GM23338 (cell line): ENCODE measurements around the gene TBC1D8B. TPM values are rescaled to one million over a fixed set of nuclear protein-coding genes. Genes with fewer than 3 reads are reported as not detected.
"Not testable (repeated sequence)": the region's sequence is repeated elsewhere in the genome, so short reads cannot be mapped to it uniquely, and the experiment has no call there.

Source experiments
- ATAC-seq: fragments of 200-7000 bp; cut with Tn5 transposase; 3 replicates; pipeline ENCODE4 v1.9.1; 2020
- DNase-seq: peaks from one replicate; pipeline ENCODE4 v3.0.0-alpha.2; 2015; ENCODE audit warnings: low spot score
- H2AFZ ChIP-seq: fragments of 200-600 bp; sonication (generic); 2 replicates; pipeline ENCODE4 v1.8.0; 2016; ENCODE audit warnings: antibody characterized with exemption, mild to moderate bottlenecking, moderate library complexity
- H3F3A ChIP-seq: fragments of 200-600 bp; sonication (generic); replicated peaks from 2 replicates; pipeline ENCODE4 v1.8.0; 2017; ENCODE audit warnings: antibody characterized with exemption, mixed run types, low read depth
- H3K27ac ChIP-seq: fragments of 200-600 bp; sonication (generic); 2 replicates; pipeline ENCODE4 v1.6.1; 2016; ENCODE audit warnings: low read depth
- H3K27me3 ChIP-seq: fragments of 200-600 bp; sonication (generic); 2 replicates; pipeline ENCODE4 v1.8.0; 2016; ENCODE audit warnings: mild to moderate bottlenecking, mixed run types, moderate library complexity; ENCODE audit not compliant: insufficient read depth
- H3K36me3 ChIP-seq: fragments of 200-600 bp; sonication (generic); 2 replicates; pipeline ENCODE4 v1.8.0; 2016; ENCODE audit warnings: mild to moderate bottlenecking; ENCODE audit not compliant: insufficient read depth
- H3K4me1 ChIP-seq: fragments of 200-600 bp; sonication (generic); 2 replicates; pipeline ENCODE4 v1.8.0; 2016; ENCODE audit warnings: mild to moderate bottlenecking, moderate library complexity; ENCODE audit not compliant: insufficient read depth
- H3K4me2 ChIP-seq: fragments of 200-600 bp; sonication (generic); 2 replicates; pipeline ENCODE4 v1.7.1; 2017; ENCODE audit warnings: mixed run types
- H3K4me3 ChIP-seq: fragments of 200-600 bp; sonication (generic); 2 replicates; pipeline ENCODE4 v1.6.1; 2016; ENCODE audit warnings: mixed run types
- H3K79me2 ChIP-seq: fragments of 200-600 bp; sonication (generic); replicated peaks from 2 replicates; pipeline ENCODE4 v1.8.0; 2017; ENCODE audit warnings: mild to moderate bottlenecking; ENCODE audit not compliant: insufficient read depth
- H3K9me2 ChIP-seq: fragments of 200-600 bp; sonication (generic); 2 replicates; pipeline ENCODE4 v1.8.0; 2017; ENCODE audit not compliant: insufficient read depth
- H4K20me1 ChIP-seq: fragments of 200-600 bp; sonication (generic); replicated peaks from 2 replicates; pipeline ENCODE4 v1.8.0; 2017; ENCODE audit warnings: mild to moderate bottlenecking; ENCODE audit not compliant: insufficient read depth
- H3K27ac Mint-ChIP-seq: 2 replicates; pipeline ENCODE4 v1.8.0; 2020; ENCODE audit warnings: inconsistent platforms, mild to moderate bottlenecking, moderate library complexity, mixed read lengths
- H3K27me3 Mint-ChIP-seq: 3 replicates; pipeline ENCODE4 v1.8.0; 2022; ENCODE audit warnings: low read depth, mild to moderate bottlenecking, moderate library complexity, mixed read lengths, inconsistent platforms; ENCODE audit not compliant: insufficient read depth, poor library complexity
- H3K36me3 Mint-ChIP-seq: 3 replicates; pipeline ENCODE4 v1.8.0; 2021; ENCODE audit warnings: low read depth, mild to moderate bottlenecking, inconsistent platforms, moderate library complexity, mixed read lengths
- H3K4me1 Mint-ChIP-seq: 3 replicates; pipeline ENCODE4 v1.8.0; 2020; ENCODE audit warnings: mild to moderate bottlenecking, inconsistent platforms, mixed read lengths
- H3K4me3 Mint-ChIP-seq: 3 replicates; pipeline ENCODE4 v1.8.0; 2021; ENCODE audit warnings: moderate library complexity, mild to moderate bottlenecking, inconsistent platforms, mixed read lengths
- H3K9me3 Mint-ChIP-seq: 3 replicates; pipeline ENCODE4 v1.8.0; 2020; ENCODE audit warnings: moderate library complexity, mild to moderate bottlenecking, inconsistent platforms, mixed read lengths
- JUNB ChIP-seq: IDR thresholded peaks from one replicate; pipeline ENCODE4 v1.6.1; 2016; ENCODE audit warnings: antibody characterized with exemption; ENCODE audit not compliant: unreplicated experiment
- ZNF462 ChIP-seq: fragments of 250-450 bp; sonication (Bioruptor Pico); IDR thresholded peaks from 2 replicates; pipeline ENCODE4 v1.5.0; 2020; ENCODE audit warnings: mild to moderate bottlenecking, moderate library complexity
- polyA plus RNA-seq: library from polyadenylated mRNA; unstranded; fragments of >200 nt; fragmentation: Nextera tagmentation; extraction: Ambion mirVana; gene quantifications from 2 replicates; pipeline ENCODE4 v1.2.1, GENCODE V29; 2016
- total RNA-seq: library from RNA; depleted of rRNA; stranded (reverse); fragments of >200 nt; shearing (Covaris generic); gene quantifications from 2 replicates; pipeline ENCODE4 v1.2.3, GENCODE V29; 2014

TBC1D8B gene
- total and polyA plus RNA-seq, 2 experiments from 2014 or later = 5.5 to 7.6 TPM

GRCh38 chrX:106811131-106811910 lies 8.8 kb downstream of the TBC1D8B start (continued):
- TF ChIP-seq ZNF462 (CRISPR knock-in tag) (no peak), JUNB (no peak)

- not testable (repeated sequence) for H3K4me3 ChIP-seq, H3K4me1 ChIP-seq, H2AFZ ChIP-seq, H3K4me3 Mint-ChIP-seq, H3K9me2 ChIP-seq, H3K27me3 Mint-ChIP-seq, H4K20me1 ChIP-seq, H3F3A ChIP-seq, H3K27ac Mint-ChIP-seq, H3K4me1 Mint-ChIP-seq, H3K27me3 ChIP-seq, H3K36me3 Mint-ChIP-seq, H3K4me2 ChIP-seq, H3K9me3 Mint-ChIP-seq, DNase-seq, H3K79me2 ChIP-seq, H3K27ac ChIP-seq, ATAC-seq, H3K36me3 ChIP-seq
Measured at GRCh38 chrX:106812930-106813329, 10.5 kb downstream of the TBC1D8B start.

- H3K27me3 Mint-ChIP-seq, H3K4me1 Mint-ChIP-seq: not testable (repeated sequence)
Measured at GRCh38 chrX:106814093-106814492, 11.6 kb downstream of the TBC1D8B start.

More at GRCh38 chrX:106814093-106814492, 11.6 kb downstream of the TBC1D8B start:
- not testable (repeated sequence) for H3K27me3 ChIP-seq, DNase-seq, H3K4me2 ChIP-seq, H3K27ac Mint-ChIP-seq, H3K4me3 ChIP-seq, H4K20me1 ChIP-seq, H3K79me2 ChIP-seq, H3K36me3 ChIP-seq, ATAC-seq, H3K4me1 ChIP-seq, H3K27ac ChIP-seq, H3K9me3 Mint-ChIP-seq, H3K4me3 Mint-ChIP-seq, H2AFZ ChIP-seq, H3K9me2 ChIP-seq, H3F3A ChIP-seq, H3K36me3 Mint-ChIP-seq
